H9 (cell line): ENCODE data around the gene WFS1. TPM values are rescaled to one million over a fixed set of nuclear protein-coding genes. Genes with fewer than 3 reads are reported as not detected.

Experiments
- DNase-seq: peaks from one replicate; pipeline ENCODE4 v3.0.0-alpha.2; 2017
- H2AFZ ChIP-seq: one replicate; pipeline ENCODE4 v1.6.1; 2013; ENCODE audit warnings: mild to moderate bottlenecking, low read length, control low read depth, moderate library complexity
- H2AK5ac ChIP-seq: 2 replicates; pipeline ENCODE4 v1.6.1; 2013; ENCODE audit warnings: low read length, control low read depth, mixed read lengths; ENCODE audit not compliant: insufficient read length
- H2BK120ac ChIP-seq: one replicate; pipeline ENCODE4 v1.6.1; 2013; ENCODE audit warnings: low read depth, mild to moderate bottlenecking, low read length, control low read depth, inconsistent platforms; ENCODE audit not compliant: poor library complexity, severe bottlenecking
- H2BK12ac ChIP-seq: 2 replicates; pipeline ENCODE4 v1.6.1; 2013; ENCODE audit warnings: low read length, control low read depth, mixed read lengths, low read depth; ENCODE audit not compliant: insufficient read length
- H2BK15ac ChIP-seq: 2 replicates; pipeline ENCODE4 v1.6.1; 2013; ENCODE audit warnings: low read depth, low read length, control low read depth
- H2BK20ac ChIP-seq: one replicate; pipeline ENCODE4 v1.6.1; 2013; ENCODE audit warnings: low read depth, mild to moderate bottlenecking, low read length, control low read depth, inconsistent platforms; ENCODE audit not compliant: poor library complexity, severe bottlenecking
- H2BK5ac ChIP-seq: 2 replicates; pipeline ENCODE4 v1.6.1; 2013; ENCODE audit warnings: low read length, control low read depth, mixed read lengths; ENCODE audit not compliant: insufficient read length
- H3K14ac ChIP-seq: 2 replicates; pipeline ENCODE4 v1.6.1; 2013; ENCODE audit warnings: low read length, control low read depth; ENCODE audit not compliant: insufficient read depth
- H3K18ac ChIP-seq: 2 replicates; pipeline ENCODE4 v1.6.1; 2013; ENCODE audit warnings: low read depth, mild to moderate bottlenecking, mixed read lengths, low read length, control low read depth; ENCODE audit not compliant: insufficient read length
- H3K23ac ChIP-seq: 2 replicates; pipeline ENCODE4 v1.6.1; 2013; ENCODE audit warnings: low read length, control low read depth, mixed read lengths, low read depth; ENCODE audit not compliant: insufficient read length
- H3K23me2 ChIP-seq: 2 replicates; pipeline ENCODE4 v1.6.1; 2013; ENCODE audit warnings: low read depth, mild to moderate bottlenecking, mixed read lengths, low read length, control low read depth; ENCODE audit not compliant: insufficient read length, poor library complexity, severe bottlenecking
- H3K27ac ChIP-seq: 2 replicates; pipeline ENCODE4 v1.5.1; 2013; ENCODE audit warnings: low read length, control low read depth, mixed read lengths, low read depth; ENCODE audit not compliant: insufficient read length
- H3K27me3 ChIP-seq: 2 replicates; pipeline ENCODE4 v1.6.1; 2013; ENCODE audit warnings: low read length, control low read depth, inconsistent platforms; ENCODE audit not compliant: insufficient read depth
- H3K4ac ChIP-seq: 2 replicates; pipeline ENCODE4 v1.6.1; 2013; ENCODE audit warnings: low read depth, mild to moderate bottlenecking, control low read depth, inconsistent platforms, low read length, moderate library complexity
- H3K4me1 ChIP-seq: 2 replicates; pipeline ENCODE4 v1.6.1; 2013; ENCODE audit warnings: low read length, control low read depth, inconsistent platforms; ENCODE audit not compliant: insufficient read depth
- H3K4me2 ChIP-seq: 2 replicates; pipeline ENCODE4 v1.6.1; 2013; ENCODE audit warnings: low read length, control low read depth, mixed read lengths; ENCODE audit not compliant: insufficient read length, insufficient read depth
- H3K56ac ChIP-seq: 2 replicates; pipeline ENCODE4 v1.6.1; 2013; ENCODE audit warnings: low read depth, mild to moderate bottlenecking, mixed read lengths, low read length, control low read depth; ENCODE audit not compliant: insufficient read length
- H3K79me1 ChIP-seq: 2 replicates; pipeline ENCODE4 v1.6.1; 2013; ENCODE audit warnings: low read depth, mild to moderate bottlenecking, moderate library complexity, low read length, control low read depth, inconsistent platforms; ENCODE audit not compliant: insufficient read depth, poor library complexity, severe bottlenecking
- H3K79me2 ChIP-seq: 2 replicates; pipeline ENCODE4 v1.6.1; 2013; ENCODE audit warnings: low read length, control low read depth, inconsistent platforms; ENCODE audit not compliant: insufficient read depth
- H3K9ac ChIP-seq: 2 replicates; pipeline ENCODE4 v1.6.1; 2013; ENCODE audit warnings: low read length, control low read depth, mixed read lengths; ENCODE audit not compliant: insufficient read length; ENCODE audit errors: extremely low read depth
- H3K9me3 ChIP-seq: one replicate; pipeline ENCODE4 v1.6.1; 2013; ENCODE audit warnings: low read depth, low read length, inconsistent platforms; ENCODE audit not compliant: control insufficient read depth
- H3T11ph ChIP-seq: one replicate; pipeline ENCODE4 v1.6.1; 2013; ENCODE audit warnings: mild to moderate bottlenecking, low read length, control low read depth, inconsistent platforms
- H4K20me1 ChIP-seq: one replicate; pipeline ENCODE4 v1.6.1; 2013; ENCODE audit not compliant: control insufficient read depth, insufficient read length, insufficient read depth
- H4K5ac ChIP-seq: 2 replicates; pipeline ENCODE4 v1.6.1; 2013; ENCODE audit warnings: low read depth, mild to moderate bottlenecking, mixed read lengths, low read length, control low read depth; ENCODE audit not compliant: insufficient read length
- H4K8ac ChIP-seq: replicated peaks from 2 replicates; pipeline ENCODE4 v1.6.1; 2013; ENCODE audit warnings: low read length, control low read depth, mixed read lengths, low read depth; ENCODE audit not compliant: insufficient read length
- H4K91ac ChIP-seq: 2 replicates; pipeline ENCODE4 v1.6.1; 2013; ENCODE audit warnings: low read depth, mild to moderate bottlenecking, moderate library complexity, mixed read lengths, low read length, control low read depth; ENCODE audit not compliant: insufficient read length
- H3K27ac Mint-ChIP-seq, 3 experiments: 2 replicates in 2 of 3; 3 replicates in 1 of 3; pipeline ENCODE4 v1.8.0; 2020 to 2021; ENCODE audit warnings: mixed read lengths in 3 of 3, mild to moderate bottlenecking in 1 of 3, moderate library complexity in 1 of 3
- H3K27me3 Mint-ChIP-seq: 2 replicates; pipeline ENCODE4 v1.8.0; 2021; ENCODE audit warnings: low read depth, mild to moderate bottlenecking, moderate library complexity, mixed read lengths
- H3K36me3 Mint-ChIP-seq, 3 experiments: 2 replicates in 2 of 3; 3 replicates in 1 of 3; pipeline ENCODE4 v1.8.0; 2020 to 2021; ENCODE audit warnings: low read depth in 3 of 3, mixed read lengths in 3 of 3; ENCODE audit not compliant: insufficient read depth in 1 of 3
- H3K4me1 Mint-ChIP-seq, 2 experiments: 2 replicates each; pipeline ENCODE4 v1.8.0; 2020; ENCODE audit warnings: mixed read lengths in 2 of 2
- H3K4me3 Mint-ChIP-seq, 2 experiments: 2 replicates in 1 of 2; 3 replicates in 1 of 2; pipeline ENCODE4 v1.8.0; 2020 to 2021; ENCODE audit warnings: mild to moderate bottlenecking in 2 of 2, mixed read lengths in 2 of 2, moderate library complexity in 1 of 2
- H3K9me3 Mint-ChIP-seq, 2 experiments: 2 replicates in 1 of 2; 3 replicates in 1 of 2; pipeline ENCODE4 v1.8.0; 2020; ENCODE audit warnings: mild to moderate bottlenecking in 2 of 2, mixed read lengths in 2 of 2, moderate library complexity in 1 of 2
- WGBS: extraction: QIAGEN DNeasy Blood & Tissue Kit; methylation state at CpG from one replicate; pipeline ENCODE4 v1.1.7; 2013; ENCODE audit warnings: missing lambda C conversion rate, low lambda C conversion rate, mixed read lengths; ENCODE audit not compliant: insufficient read length; ENCODE audit errors: extremely low coverage; 5-methylcytosine and 5-hydroxymethylcytosine counted together
- long read RNA-seq: library from polyadenylated mRNA; unstranded; transcript quantifications from one replicate; pipeline ENCODE4 v2.0.0, GENCODE V29; 2020
- total RNA-seq: library from RNA; stranded (reverse); gene quantifications from 2 replicates; pipeline ENCODE4 v1.2.1, GENCODE V29; 2021
- TF ChIP-seq, protein P1 (sequence below): fragments of 200-600 bp; sonication (generic); conservative IDR thresholded peaks from 3 replicates; pipeline ENCODE4 v1.8.0; 2021; ENCODE audit warnings: antibody characterized with exemption, mild to moderate bottlenecking

WFS1 gene
- 17.5 and 18.9 TPM in 2 replicates for total RNA-seq
- long read RNA-seq, transcript WFS1-201 (8 exons, 3,640 nt), result major isoform, 97 of 158 reads
- long read RNA-seq, transcript WFS1-202 (8 exons, 3,255 nt), result minor isoform, 31 of 158 reads
- long read RNA-seq, partial matches to known transcripts, result 18 of 158 reads
- long read RNA-seq, other reads (novel, unspliced or antisense), result 12 of 158 reads

DNA sequence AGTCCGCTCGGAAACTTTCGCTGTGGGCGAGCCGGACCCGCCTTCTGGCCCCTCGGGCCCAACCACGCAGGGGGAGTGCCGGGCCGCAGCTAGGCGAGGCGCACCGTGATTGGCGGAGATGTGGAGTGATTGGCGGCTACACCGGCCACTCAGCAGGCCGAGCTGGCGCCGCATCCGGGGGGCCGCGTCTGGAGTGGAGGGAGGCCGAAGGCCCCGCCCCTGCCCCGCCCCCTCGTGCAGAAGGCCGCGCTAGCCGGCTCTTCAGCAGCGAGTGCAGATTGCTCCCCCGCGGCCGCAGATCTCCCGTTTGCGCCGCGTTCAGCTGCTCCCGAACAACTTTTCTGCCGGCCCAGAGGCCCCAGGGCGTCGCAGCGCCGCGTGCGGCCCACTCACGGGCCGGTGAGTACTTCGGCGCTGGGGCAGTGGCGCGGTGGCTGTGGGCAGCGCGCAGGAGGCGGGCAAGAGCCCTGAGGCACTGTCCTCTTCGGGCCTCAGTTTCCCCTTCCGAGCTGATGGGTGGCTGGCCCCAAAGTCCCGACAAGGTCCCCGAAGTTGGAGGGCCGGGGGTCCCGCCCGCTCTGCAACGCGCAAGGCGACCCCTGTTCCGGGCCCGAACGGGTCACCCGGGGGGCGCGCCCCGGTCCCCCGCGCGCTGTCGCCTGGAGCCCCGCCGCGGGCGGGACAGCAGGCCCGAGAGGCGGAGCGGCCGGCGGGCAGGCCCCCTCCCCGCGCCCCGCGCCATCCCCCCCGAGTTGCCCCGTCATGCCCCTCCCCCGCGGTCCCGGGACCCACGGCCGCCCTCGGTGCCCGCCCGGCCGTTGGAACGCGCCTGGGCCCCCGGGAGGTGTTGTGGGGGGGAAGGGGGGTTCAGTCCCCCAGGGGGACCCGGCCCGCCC, at the start of gene WFS1:
Gene WFS1, plus strand, starts transcription at position 235 of the 896 bp plus-strand sequence. CDS start 7,606 bp downstream, outside the sequence.
- H4K91ac ChIP-seq, result no peak within 1 kb of the TSS
- no peak within 1 kb of the TSS for H3K4ac ChIP-seq
- peaks cover 3% of the 10 kb centered on the region for H4K20me1 ChIP-seq
- no peaks in the 10 kb centered on the region for H3K9me3 ChIP-seq
- no peaks in the 10 kb centered on the region for H3K79me2 ChIP-seq
- WGBS, result no CpG with 5 or more reads among the region's 104 CpGs
- peak within 1 kb of the TSS; percentile 74 to 89 for H3K4me3 Mint-ChIP-seq
- no peak within 1 kb of the TSS for H2BK120ac ChIP-seq
- H4K8ac ChIP-seq, result no peak within 1 kb of the TSS
- H3K79me1 ChIP-seq, result no peaks in the 10 kb centered on the region
- H3K9ac ChIP-seq, result peak within 1 kb of the TSS; percentile 33
- peak within 1 kb of the TSS; percentile 0 for H2AFZ ChIP-seq
- no peaks in the 10 kb centered on the region; a peak in 1 of 7 replicates for H3K36me3 Mint-ChIP-seq
- no peaks in the 10 kb centered on the region; the same call in 1 of the 2 replicates for H3K4me1 ChIP-seq
- H3K14ac ChIP-seq, result peak within 1 kb of the TSS; percentile 44; the same call in 1 of the 2 replicates
- TF ChIP-seq, protein P1, sequence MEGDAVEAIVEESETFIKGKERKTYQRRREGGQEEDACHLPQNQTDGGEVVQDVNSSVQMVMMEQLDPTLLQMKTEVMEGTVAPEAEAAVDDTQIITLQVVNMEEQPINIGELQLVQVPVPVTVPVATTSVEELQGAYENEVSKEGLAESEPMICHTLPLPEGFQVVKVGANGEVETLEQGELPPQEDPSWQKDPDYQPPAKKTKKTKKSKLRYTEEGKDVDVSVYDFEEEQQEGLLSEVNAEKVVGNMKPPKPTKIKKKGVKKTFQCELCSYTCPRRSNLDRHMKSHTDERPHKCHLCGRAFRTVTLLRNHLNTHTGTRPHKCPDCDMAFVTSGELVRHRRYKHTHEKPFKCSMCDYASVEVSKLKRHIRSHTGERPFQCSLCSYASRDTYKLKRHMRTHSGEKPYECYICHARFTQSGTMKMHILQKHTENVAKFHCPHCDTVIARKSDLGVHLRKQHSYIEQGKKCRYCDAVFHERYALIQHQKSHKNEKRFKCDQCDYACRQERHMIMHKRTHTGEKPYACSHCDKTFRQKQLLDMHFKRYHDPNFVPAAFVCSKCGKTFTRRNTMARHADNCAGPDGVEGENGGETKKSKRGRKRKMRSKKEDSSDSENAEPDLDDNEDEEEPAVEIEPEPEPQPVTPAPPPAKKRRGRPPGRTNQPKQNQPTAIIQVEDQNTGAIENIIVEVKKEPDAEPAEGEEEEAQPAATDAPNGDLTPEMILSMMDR, result no peak
- peaks cover 32 to 42% of the 10 kb centered on the region in 2 experiments for H3K4me1 Mint-ChIP-seq
- H3K4me2 ChIP-seq, result peak within 1 kb of the TSS; percentile 47
- no peak within 1 kb of the TSS for H3K23ac ChIP-seq
- H3T11ph ChIP-seq, result no peak within 1 kb of the TSS
- no peak within 1 kb of the TSS for H2BK15ac ChIP-seq
- H3K27ac ChIP-seq, result no peak within 1 kb of the TSS
- no peaks in the 10 kb centered on the region for H3K27me3 ChIP-seq
- H4K5ac ChIP-seq, result no peak within 1 kb of the TSS
- no peak within 1 kb of the TSS for H3K56ac ChIP-seq
- H2BK20ac ChIP-seq, result no peak within 1 kb of the TSS
- no peaks in the 10 kb centered on the region; a peak in 2 of 5 replicates for H3K9me3 Mint-ChIP-seq
- 0 out of 7 replicates have a peak within 1 kb of the TSS, but pooled peaks of 1 of the 3 experiments have one; percentile 55 for H3K27ac Mint-ChIP-seq
- peaks cover 9% of the 10 kb centered on the region for H3K27me3 Mint-ChIP-seq
- H3K18ac ChIP-seq, result no peak within 1 kb of the TSS
- peak; percentile 99 for DNase-seq
- H3K23me2 ChIP-seq, result no peaks in the 10 kb centered on the region
- H2BK5ac ChIP-seq, result no peak within 1 kb of the TSS
- no peak within 1 kb of the TSS for H2BK12ac ChIP-seq
- H2AK5ac ChIP-seq, result no peak within 1 kb of the TSS
